GM11168 (cell line): Measurements from ENCODE around the gene GGTLC3.
"Not testable (repeated sequence)": the region's sequence is repeated elsewhere in the genome, so short reads cannot be mapped to it uniquely, and the experiment has no call there.

Source experiments
- in situ Hi-C: fragments of 300-500 bp; cut with MboI; formaldehyde crosslinking; loops from one replicate; pipeline ENCODE4 v1.12.0; 2022; ENCODE audit warnings: low sequenced_read_pairs; ENCODE audit not compliant: unreplicated experiment

Gene GGTLC3

DNA sequence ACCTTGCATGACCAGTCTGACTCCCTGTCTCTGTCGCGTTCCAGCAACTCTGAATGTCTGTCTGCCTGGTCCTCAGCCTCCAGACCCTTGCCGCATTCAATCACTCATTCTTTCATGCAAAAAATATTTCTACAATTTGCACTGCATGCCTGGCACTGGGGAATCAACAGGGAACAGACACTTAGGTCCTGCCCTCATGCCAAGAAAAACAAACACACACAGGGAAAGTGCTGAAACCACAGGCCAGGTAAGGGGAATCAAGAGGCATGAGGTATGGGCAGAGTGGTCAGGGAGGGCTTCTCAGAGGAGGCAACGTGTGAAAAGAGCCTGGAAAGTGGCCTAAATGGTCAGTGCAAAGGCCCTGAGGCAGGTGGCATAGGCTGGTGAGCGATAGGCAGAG is at the start of gene GGTLC3:
Gene GGTLC3 (minus strand): TSS at position 101 of the 400 bp plus-strand sequence. CDS start 264 bp downstream, outside the sequence.
- in situ Hi-C loops = loop anchor here (25.0 kb wide), 1 partner anchor 356 kb away; the partner anchor contains the start of gene USP18

GRCh38 chr22:18560099-18560974 is 42.4 kb upstream of the GGTLC3 start:
- in situ Hi-C loops = not testable (repeated sequence)

GRCh38 chr22:18558939-18559338 is 41.0 kb upstream of the GGTLC3 start:
- in situ Hi-C loops = not testable (repeated sequence)

DNA sequence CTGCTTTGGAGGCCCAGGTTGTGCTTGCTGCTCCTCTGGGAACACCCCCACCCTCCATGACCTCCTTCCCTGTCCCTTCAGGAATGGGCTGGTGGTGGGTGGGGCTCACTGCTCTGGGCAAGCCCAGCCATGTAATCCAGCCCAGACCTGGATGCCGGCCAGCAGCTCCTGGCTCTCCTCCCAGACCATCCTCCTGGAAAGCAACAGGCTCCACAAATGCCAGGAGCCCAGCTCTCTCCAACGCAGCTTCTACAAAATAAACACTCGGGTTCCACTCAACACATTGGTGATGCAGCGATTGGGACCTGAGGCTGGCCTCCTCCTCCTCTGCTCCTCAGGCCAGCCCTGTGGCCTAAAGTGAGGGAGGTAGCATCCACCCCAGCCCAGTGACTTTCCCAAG is 40.6 kb upstream of the GGTLC3 start:
- in situ Hi-C loops = not testable (repeated sequence)

GRCh38 chr22:18554280-18555256 is 36.6 kb upstream of the GGTLC3 start:
- in situ Hi-C loops = not testable (repeated sequence)

GRCh38 chr22:18552839-18553597 is 35.1 kb upstream of the GGTLC3 start:
- in situ Hi-C loops = not testable (repeated sequence)

- in situ Hi-C loops = not testable (repeated sequence)
These were observed 33.1 kb upstream of the GGTLC3 start for GRCh38 chr22:18551046-18551445.

GRCh38 chr22:18549458-18550179 is 31.7 kb upstream of the GGTLC3 start:
- in situ Hi-C loops = not testable (repeated sequence)

DNA sequence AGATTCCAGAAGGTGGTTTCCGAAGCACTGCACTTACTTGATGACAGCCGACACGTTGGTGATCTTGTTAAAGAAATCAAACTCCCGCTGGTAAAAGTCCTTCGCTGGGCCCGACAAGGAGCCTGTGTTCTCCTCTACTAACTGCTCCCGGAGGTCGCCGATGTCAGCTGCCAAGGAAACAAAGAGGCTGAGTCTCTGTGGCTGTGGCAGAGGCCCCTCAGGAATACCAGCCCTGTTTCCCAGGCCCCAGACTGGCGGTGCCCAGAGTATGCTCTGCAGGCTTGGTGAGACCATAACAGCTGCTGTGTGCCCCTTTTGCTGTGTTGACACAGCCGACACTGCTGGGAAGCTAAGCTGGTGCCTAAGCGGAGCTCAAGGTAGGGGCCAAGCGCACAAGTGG is 26.7 kb upstream of the GGTLC3 start:
- in situ Hi-C loops = not testable (repeated sequence)

- in situ Hi-C loops = not testable (repeated sequence)
These were observed 25.4 kb upstream of the GGTLC3 start for GRCh38 chr22:18543400-18543799.

DNA sequence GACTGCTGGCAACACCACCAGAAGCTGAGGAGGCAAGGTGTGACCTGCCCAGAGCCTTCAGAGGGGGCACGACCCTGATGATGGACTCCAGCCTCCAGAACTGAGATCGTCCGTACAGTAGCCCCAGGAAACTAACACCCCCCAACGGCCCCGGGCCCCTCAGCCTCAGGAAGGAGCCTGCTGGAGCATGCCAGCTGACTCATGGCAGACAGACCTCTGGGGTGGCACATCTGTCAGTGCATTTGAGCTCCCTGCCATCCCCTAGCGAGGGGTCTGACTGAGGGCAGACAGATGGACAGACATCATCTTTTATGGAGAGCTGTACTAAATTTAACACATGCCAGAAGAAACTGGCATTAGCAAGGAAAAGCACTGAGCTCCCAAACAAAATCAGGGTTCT is 22.0 kb upstream of the GGTLC3 start:
- in situ Hi-C loops = not testable (repeated sequence)

DNA sequence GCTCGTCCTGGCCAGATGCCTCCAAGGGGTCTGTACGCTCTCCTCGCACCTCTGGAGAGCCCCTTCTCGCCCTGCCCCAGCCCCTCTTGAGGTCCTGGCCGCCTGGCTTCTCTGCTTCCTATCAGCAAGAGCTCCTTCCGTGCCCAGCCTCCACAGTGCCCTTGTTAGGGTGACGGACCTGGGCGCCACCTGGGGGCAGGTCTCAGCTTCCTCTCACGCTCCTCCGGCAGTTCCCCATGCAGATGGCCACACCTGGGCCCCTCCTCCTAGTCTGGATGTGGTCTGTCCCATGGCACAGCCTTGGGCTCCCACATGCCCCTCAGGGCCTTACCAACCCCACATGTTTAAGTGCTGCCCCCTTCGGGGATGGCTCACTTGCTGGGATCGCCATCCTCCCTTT is 16.4 kb upstream of the GGTLC3 start:
- in situ Hi-C loops = not testable (repeated sequence)

GRCh38 chr22:18533633-18534032 is 15.7 kb upstream of the GGTLC3 start:
- in situ Hi-C loops = not testable (repeated sequence)

- in situ Hi-C loops = not testable (repeated sequence)
These were observed 11.6 kb upstream of the GGTLC3 start for GRCh38 chr22:18529416-18530145.

DNA sequence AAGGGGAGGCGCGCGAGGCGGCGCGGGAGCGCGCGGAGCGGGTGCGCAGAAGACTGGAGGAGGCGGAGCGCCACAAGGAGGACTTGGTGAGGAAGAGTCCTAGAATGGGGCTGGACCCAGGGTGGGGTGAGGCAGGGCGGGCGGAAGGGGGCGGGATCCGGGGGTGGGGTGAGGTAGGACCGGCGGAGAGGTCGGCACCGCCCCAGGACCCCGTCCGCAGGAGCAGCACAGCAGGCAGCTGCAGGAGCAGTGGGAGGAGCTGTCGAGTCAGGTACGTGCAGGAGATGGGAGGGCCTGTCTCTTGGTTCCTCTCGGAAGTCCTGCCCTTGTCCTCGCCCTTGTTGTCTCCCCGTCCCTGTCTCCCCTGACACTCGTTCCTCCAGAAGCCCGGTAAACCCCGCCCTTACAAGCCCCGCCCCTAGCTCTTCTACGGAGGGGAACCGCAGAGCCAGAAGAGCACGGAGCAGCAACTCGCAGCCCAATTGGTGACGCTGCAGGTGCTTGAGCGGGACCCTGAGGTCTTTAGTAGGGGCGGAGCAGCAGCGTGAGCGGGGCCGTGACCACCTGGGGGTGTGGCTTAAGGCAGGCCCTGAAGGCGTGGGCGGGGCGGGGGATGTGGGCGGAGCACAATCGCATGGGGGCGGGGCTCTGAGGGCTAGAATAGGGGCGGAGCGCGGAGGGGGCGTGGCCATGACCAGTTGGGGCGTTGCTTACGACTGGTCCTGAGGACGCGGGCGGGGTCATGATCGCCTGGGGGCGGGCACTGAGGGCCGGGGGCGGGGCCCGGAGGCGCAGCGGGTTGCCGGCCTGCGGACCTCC is 10.8 kb upstream of the GGTLC3 start:
- in situ Hi-C loops = not testable (repeated sequence)

DNA sequence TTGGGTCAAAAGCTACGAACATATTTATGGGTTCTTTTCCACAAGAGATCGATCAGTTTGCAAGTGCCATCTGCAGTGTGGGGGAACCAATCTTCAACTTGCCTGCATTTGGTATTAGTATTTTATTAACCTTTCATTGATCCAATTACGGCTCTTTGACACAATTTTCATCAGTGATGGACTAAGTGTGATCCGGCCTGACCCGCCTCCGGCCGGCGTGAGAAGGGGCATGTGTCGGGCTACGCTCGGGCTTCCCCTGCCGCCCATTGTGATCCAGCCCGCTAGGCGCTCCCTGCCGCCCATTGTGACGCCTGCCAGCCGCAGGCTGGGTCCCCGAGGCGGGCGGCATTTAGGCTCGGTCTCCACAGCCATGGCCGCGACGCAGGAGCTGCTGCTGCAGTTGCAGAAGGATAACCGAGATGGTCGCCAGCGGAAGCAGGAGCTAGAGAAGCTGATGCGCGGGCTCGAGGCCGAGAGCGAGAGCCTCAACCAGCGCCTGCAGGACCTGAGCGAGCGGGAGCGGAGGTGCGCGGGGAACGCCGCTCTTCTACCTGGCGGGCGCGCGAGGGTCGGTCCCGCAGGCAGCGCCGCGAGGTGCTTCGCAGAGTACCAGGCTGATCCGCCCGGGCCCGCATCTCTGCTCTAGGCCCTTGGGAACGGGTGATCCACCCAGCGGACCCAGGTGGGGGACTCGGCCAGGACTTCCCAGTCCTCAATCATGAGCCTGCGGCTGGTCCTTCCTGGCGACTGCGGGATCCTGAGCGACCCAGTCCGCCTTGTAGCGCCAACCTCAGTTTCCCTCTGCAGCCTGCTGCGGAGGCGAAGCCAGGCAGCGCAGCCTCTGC is 10.0 kb upstream of the GGTLC3 start, which contains the start of gene TMEM191B:
Gene TMEM191B (plus strand): TSS at position 51 of the 845 bp plus-strand sequence. CDS start 179 bp downstream, at position 230.
- in situ Hi-C loops = not testable (repeated sequence)

GRCh38 chr22:18523328-18523727 is 5.4 kb upstream of the GGTLC3 start:
- in situ Hi-C loops = loop anchor here (25.0 kb wide), 1 partner anchor 361 kb away; the partner anchor contains the start of gene USP18
